CD4-positive, alpha-beta T cell treated with Interleukin-1 beta for 1 hour (primary cell): ENCODE measurements around the gene BTBD9.

Source experiments
- DNase-seq, 2 donors: peaks; one replicate each; pipeline ENCODE4 v3.0.0-alpha.2; 2020 to 2022

Gene BTBD9

DNA sequence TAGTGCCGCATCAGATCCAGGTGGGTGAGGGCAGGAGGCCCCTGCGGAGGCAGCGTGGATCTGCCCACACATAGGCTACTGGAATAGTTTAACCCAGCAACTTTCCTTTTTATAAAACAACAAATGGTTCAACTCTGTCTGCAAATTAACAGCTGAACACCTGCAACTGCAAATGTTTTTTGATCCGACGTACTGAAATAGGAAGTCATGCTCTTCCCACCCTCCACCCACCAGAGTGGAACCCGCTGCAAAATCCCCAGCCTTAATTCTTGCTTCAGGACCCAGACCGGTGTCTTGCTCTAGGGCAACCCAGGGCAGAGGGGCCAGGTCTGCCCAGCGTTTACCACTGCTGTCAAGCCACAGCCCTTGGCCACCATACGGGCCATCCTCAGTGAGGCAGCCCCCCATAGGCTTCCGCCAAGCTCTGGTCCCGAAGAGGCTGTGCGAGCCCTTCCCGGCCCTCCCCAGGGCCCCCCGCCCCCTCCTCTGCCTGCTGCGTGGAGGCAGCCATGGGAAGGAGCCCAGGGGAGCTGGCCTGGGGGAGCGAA is 485.9 kb downstream of the BTBD9 start:
- DNase-seq: no peak

DNA sequence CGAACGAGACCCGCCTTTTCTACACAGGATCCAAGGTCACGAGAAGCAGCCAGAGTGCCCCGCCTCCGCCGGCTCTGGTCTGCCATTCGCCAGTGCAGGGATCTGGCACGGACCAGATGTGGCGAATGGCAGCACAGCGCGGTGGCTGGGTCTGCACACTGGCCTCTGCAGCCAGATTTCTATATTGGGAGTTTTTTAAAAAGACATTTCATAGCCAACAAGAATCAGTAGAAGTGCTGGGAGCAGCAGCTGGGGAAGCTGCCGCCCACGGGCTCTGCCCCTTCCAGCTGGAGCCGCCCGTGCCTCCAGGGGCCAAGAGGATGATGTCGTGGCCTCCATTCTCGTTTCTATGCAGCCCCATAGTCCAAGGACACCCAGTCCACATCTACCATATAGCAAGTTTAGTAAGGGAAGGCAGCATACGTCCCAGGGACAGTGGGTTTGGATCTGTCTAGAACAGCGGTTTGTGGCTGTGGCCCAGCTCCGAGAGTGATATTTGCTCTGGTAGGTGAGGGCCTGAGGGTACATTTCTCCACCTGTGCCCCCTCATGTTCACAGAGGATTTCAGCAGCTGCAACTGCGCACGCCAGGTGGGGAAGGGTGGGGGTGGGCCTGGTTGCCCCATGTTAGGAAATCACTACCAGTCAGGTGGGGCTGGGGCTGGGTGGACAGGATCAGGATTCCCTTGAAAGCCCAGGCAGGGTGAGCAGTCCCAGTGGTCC is 486.5 kb downstream of the BTBD9 start:
- DNase-seq: no peak

DNA sequence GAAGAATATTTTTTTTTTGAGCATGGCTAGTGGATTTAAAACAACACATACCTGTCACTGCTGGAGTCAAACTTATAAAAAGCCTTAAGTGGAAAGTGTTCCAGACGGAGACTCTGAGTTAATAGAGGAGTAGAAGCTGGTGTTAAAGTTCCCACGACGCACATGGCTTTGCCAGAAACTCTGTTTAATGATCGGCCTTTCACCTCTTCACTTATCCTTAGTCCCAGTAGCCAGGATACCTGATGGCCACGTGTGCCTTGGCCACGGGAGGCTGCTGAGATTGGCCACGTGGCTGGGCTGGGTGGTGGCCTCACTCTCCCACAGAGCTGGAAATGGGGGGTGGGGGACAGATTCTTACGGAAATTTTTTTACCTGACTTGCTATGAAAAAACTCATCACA is 487.1 kb downstream of the BTBD9 start:
- no peak for DNase-seq

DNA sequence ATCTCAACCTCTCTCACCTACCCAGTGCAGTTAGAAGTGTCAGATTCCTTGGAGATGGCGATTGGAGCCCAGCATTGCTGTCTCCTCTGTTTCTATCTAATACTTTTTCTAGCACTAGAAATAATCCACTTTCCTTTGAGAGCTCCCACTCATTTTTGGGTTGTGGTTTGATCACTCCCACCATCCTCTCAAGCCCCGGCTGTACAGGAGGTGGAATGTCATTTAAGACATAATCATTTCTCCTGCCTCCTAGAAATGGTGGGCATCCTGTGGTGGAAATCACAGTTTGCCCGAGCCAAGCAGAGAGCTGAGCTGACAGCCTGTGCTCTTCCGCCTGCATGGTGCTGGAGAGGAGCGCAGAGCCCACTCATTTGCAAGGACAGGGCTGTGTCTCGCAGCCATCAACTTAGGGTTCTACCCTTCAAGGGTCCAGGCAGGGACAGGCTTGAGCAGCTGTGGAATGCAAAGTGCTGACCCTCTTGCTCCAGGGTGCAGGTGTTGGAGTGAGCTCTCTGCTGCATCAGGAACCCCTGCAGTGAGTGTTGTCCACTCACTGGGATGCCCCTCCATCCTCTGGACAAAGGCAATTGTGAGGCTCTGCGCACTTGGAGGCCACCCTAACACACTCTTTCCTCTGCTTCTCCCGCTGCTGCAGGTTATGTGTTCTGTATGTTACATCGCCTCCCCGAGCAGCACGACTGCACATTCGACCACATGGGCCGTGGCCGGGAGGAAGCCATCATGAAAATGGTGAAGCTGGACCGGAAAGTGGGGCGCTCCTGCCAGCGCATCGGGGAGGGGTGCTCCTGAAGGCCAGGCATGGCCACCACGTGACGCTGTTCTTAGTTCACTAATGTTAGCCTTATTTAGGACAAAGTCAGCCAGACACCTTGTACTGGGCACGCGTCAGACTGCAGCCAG is 487.9 kb downstream of the BTBD9 start:
- DNase-seq: no peak

DNA sequence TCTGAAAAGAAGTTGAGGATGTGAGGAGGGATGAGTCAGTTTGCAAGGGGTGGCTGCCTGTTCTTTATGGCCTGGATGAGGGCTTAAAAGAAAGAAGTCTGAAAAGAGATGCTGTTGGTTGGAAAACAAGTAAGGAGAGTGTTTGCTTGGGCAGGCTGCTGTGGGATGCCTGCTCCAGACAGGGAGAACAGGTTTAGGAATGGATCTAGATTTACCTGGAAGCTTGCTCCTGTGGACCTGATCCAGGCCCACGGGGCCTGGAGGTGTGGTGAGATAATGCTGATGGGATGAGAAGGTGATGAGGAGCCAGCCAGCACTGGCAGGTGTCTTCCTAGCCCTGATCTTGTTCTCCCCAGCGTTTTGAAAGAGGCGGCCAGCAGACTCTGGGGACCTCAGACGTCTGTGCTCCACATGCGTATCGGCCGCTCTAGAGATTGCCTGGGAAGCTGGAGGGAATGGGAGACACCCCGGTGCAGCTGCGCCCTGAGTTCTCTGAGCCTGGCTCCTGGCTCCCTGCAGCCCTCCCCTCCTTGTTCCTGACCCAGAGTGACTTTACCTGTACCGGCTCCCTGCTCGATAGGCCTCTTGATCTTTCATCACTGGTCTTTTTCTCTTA is 488.9 kb downstream of the BTBD9 start:
- no peak for DNase-seq

DNA sequence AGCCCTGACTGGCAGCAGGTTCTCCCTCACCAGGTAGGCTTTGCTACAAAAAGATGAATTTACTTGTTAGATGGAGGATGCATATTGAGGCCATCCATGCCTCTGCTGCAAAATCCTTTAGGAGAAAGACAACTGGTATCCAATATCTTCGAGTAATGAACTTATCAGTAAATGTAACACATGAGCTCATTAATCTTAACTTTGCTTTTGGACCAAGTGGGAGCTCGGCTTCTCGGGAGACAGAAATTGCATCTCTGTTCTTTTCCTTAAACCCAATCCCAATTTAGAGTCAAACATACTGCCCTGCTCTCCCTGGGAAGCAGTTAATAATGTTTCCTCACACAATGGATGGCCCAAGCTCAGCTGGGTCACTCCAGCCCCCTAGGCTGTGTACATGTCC is 489.7 kb downstream of the BTBD9 start:
- DNase-seq: no peak

DNA sequence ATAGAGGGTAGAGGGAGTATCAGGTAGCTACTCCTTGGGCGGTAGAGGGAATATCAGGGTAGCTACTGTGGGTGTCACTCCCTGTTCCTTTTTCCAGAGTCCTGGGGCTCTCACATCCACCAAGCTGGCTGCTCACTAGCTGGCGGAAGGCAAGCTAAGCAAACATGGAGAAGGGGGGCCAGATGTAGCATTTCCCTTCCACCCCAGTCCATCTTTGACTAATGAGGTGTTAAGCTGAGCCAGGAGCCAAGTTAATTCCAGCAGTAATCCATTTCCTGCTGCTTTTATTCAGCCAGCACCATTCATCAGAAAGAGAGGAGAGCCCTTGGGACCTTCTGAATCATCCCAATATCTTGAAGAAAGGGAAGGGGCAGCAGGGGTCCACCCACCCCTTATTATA is 490.2 kb downstream of the BTBD9 start:
- no peak for DNase-seq

DNA sequence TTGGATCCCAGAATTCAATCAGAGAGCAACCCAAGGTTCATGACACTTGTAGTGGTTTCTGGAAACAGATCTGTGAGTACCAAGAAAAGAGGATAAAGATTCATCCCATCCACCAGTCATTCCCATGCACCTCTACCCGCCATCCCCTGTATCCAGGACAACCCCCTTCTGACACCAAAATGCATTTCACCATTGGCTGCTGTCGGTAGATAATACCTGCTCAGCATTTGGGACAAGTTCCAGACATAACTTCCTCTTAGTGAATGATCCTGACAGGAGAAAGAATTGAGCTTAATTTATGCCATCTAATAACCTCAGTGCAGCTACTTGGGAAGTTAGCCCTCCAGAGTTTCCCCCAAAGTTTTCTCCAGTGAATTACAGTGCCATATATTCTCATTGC is 491.1 kb downstream of the BTBD9 start:
- no peak for DNase-seq

DNA sequence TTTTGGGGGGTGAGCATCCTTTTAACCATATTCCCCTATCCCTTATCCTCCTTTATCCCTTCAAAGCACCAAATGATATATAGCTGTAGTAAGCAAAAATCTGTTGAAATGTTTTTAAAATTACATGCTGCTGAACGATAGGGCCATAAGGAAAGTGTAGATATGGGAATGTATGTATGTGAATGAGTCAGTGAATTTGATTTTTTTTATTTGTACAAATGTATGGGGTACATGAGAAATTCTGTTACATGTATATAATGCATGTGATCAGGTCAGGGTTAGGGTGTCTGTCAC is 493.0 kb downstream of the BTBD9 start:
- DNase-seq: no peak

DNA sequence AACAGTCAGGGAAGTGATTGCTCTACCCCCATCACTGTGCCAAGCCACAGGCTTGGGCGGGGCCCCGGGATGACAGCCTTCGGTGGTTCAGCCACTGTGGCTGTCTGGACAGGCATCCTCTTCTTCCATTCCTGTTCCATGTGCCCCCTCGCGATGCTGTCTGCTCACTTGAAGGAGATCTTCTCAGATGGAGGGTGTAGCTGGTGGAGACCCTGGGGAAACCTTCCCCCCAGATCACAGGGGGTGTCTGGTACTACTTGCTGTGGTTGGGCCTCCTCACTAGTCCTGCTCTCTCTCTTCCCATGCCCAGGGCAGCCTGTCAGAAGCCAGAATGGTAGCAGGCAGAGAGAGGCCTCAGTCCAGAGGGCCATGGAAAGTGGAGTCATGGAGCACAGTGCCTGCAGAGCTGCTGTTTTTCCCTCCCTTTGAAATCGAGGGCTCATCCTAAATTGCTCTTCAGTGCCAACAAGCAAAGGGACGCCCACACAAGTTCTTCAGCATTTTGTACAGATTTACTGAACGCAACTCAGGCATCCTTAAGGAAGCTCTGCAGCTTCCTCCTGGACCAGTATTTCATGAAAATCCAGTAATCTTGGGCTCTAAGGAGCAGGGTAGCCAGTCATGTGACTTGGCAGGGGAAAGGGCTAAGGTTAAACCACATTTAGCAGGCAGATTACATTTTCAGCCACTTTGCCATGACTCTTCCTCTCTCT is 493.6 kb downstream of the BTBD9 start:
- DNase-seq: no peak

DNA sequence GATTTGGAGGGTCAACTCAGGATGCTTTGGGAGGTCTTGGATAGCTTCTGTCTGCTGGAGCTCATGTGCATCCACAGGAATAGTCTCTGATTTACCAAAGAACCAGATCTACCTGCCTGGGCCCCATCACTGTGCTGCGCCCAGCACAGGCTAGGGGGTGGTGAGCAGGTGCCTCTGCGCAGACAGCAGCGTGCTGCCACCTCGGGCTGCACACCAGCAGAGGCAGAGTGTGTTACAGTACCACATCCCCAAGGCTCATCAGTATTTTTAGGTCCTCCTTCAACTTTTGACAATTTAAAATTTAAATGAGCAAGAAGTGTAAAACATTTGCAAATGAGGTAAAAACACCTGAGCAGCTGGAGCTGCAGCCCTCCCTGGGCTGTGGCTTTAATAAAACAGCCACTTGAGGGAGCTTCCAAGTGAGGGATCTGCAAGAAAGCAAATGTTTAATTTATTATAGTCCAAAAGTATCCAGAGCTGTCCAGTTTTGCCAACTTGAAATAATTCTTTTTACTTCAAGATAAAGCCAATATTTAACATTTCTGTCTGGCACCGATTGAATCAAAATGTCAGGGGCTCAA is 495.3 kb downstream of the BTBD9 start:
- DNase-seq: no peak

DNA sequence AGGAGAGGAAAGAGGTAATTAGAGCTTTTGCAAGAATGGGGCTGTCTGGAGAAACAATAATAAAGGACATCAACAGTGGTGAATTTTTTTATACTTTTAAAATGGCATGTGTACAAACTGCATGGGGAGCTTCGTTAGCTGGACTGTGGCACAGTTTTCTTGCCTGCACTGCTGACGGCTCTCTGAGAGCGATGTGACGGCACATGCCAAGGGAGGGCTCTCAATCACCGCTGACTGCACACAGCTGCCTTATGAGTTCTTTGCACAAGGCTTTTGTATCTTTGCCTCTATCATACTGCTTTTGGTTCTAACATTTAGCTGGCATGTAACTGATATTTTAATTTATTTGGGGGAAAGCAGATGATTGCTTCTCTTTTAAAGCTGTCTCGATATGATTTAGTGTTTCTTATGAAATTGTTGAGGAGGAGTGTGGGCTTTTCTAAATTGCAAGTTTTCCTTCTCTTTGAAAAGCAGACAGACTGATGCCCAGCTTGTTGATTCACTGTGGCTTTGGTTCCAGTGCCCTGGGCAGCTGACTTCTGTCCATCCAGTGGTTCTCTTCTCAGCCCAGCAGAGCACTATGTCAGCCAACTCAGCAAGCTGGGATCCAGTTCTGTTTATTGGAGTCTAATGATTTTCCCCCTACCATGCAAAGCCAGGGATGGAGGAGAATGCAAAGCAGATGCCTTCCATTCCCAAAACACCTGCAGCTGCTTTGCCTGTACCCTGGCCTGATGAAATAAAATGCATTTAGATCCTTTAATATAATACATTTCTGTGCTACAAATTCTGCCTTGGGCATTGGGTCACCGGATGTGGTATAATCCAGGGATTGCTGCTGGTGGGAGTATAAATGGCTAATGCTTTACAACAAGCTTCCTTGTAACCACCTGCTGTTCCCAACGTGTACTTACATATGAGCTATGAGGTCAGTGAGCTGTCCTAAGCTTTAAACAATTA is 496.3 kb downstream of the BTBD9 start:
- no peak for DNase-seq

DNA sequence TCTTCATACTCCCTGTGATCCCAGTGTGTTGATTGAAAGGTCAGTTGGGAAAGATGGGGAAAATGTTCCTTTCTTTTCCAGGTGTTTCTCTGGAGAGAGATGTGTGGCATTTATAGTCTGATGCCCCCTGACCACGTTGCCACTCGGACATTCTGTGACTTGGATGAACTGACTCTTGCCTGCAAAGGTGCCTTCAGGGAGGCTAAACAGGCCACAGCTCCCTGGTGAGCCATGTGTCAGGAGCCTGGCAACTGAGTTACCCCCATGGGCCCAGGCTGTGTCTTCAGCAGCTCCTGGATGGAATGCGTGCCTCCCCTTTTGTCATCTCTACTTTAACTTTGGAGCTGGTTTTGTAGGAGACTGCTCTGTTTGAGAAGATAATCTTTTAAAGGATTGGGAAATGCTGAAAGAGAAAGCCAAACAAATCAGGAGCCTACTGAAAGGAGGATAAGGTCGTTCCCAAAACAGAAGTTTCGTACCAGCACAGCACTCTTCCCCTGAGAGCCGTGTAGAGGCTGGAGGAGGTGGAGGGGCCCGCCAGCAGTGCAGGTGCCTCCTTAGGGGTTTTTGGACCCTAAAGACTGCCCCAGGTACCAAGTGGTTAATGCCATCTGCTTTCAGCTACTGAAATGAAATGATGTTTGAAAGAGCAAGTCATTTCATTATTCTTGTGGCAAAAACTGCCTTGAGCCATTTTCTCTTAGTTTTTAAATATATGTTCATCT is 497.4 kb downstream of the BTBD9 start:
- DNase-seq: no peak

DNA sequence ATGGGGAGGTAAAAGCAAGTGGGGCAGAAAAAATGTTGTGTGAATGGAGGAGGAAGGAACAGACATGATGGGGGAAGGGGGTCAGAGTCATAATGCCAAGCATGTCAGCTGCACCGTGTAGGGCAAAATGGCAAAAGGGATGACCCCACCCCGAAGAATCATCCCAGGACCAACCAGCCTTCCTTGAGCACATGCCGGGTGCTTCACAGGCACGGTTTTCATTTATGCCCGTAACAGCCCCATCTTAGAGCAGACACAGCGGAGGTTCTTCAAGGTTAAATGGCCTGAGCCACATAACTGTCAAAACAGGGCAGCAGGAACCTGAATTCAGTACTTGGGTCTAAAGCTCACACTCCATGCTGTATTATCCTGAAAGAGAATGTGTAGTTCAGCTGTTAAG is 498.0 kb downstream of the BTBD9 start:
- DNase-seq: no peak

DNA sequence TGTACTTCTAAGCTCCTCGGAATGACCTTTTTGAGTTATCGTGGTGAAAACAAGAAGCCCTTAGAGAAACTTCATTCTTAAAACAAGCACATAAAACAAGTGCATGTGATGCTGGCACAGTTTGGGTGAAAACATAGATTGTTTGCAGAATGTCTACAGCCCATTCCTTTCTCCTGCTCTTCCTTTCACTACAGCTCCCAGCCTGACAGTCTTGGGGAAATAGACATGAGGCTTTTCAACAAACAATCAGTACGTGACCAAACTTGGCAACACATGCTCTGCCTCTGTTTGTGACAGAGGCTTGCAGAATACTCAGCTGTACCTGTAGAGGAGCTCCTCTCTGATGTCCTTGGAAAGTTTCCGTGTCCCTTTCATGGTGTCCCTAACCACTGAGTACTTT is 498.6 kb downstream of the BTBD9 start:
- DNase-seq: no peak

DNA sequence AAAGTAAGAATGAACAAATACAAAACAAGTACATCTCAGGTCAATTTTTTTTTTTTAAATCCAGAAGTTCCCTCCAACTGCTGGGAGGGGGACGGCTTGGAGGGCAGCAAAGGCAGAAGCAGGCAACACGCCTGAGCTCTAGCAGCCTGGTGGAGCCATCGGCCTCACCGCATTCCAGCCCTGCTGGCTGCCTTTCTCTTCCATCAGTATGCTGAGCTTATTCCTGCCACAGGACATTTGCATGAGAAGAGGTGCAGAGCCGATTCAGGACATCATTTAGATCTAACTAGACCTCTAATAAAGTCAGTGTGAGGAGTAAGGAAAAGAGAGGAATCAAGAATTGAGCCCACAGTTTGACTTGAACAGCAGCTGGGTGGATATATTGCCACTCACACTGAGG is 501.4 kb downstream of the BTBD9 start:
- no peak for DNase-seq

DNA sequence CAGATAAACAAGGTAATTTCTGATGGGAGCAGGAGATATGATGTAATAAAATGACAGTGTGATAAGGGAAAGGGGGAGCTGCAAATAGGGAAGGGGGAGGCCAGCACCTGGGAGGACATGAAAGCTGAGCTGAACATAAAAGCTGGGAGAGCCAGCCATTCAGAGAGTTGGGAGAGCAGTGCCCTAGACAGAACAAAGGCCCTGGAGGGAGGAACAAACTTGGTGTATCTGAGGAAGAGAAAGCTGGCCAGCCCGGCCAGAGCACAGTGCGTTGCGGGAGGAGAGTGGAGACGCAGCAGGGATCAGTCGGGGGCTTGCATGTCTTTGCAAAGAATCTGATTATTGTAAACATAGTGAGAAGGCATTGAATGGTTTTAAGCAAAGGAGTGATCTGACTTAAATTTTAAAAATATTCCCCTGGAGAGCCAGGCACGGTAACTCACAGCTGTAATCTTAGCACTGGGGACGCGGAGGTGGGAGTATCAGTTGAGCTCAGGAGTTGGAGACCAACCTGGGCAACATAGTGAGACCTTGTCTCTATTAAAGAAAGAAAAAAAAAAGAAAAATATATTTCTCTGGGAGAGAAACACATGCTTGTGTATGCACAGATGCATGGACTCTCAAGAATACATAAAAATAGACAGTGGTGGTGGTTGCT is 502.0 kb downstream of the BTBD9 start:
- no peak for DNase-seq

DNA sequence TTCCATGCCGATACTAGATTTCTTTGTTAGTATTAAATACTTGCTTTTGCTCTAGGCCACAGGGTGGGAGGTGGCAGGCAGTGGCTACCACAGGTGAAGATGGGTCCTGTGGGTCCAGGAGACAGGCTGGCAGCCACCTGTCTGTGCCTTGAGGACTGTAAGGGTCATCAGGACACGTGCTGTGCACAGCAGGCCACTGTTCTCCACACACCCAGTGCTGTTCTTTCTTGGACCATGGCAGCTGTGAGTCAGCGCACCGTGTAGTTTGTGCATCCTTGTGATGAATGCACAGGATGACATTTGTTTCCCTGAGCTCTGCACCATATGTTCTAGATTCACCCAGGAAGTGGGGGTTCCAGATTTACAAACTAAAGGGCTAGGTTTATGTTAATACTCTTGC is 503.2 kb downstream of the BTBD9 start:
- DNase-seq: no peak

DNA sequence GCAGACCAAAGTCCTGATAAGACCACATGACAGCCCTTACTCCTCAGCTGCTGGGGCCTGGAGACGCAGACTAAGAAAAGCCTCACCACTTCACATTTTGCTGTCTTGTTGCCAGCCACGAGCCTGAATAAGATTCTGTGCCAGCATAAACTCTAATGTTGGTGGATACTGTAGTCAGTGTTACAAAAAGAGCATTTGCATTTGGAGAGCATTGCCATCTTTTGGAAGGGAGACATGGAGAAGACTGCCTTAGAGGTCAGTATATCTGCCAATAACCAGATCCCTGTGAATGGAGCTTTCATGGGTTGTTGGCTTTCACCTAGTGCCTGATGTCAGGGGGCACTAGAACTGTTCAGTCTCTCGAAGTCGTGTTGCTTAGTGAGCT is 505.0 kb downstream of the BTBD9 start:
- DNase-seq: no peak
